K562 (cell line): Measurements from ENCODE around the gene TP53BP2. TPM values are rescaled to one million over a fixed set of nuclear protein-coding genes. Genes with fewer than 3 reads are reported as not detected.

Experiments used
- BRD9 ChIP-seq: fragments of 450-650 bp; IDR thresholded peaks from 2 replicates; pipeline ENCODE4 v1.6.1; 2018; ENCODE audit warnings: low read depth; ENCODE audit not compliant: partially characterized antibody
- ERF ChIP-seq: fragments of 450-650 bp; formaldehyde crosslinking; IDR thresholded peaks from 2 replicates; pipeline ENCODE4 v1.4.0; 2020; ENCODE audit warnings: mild to moderate bottlenecking, mixed read lengths
- HDAC1 ChIP-seq, 2 experiments: fragments of 450-650 bp; IDR thresholded peaks; 2 replicates each; pipeline ENCODE4 v1.6.1; 2016 to 2017; ENCODE audit warnings: inconsistent platforms in 1 of 2, mild to moderate bottlenecking in 1 of 2, moderate library complexity in 1 of 2
- KAT8 ChIP-seq: fragments of 450-650 bp; IDR thresholded peaks from 2 replicates; pipeline ENCODE4 v1.6.1; 2016; ENCODE audit warnings: low read depth, mild to moderate bottlenecking
- KDM4B ChIP-seq, 2 experiments: fragments of 450-650 bp in 1 of 2; sonication (generic) in 1 of 2; IDR thresholded peaks; 2 replicates each; pipeline ENCODE4 v1.6.1; 2016 to 2017; ENCODE audit warnings: borderline replicate concordance in 2 of 2, antibody characterized with exemption in 1 of 2, low read depth in 1 of 2, mild to moderate bottlenecking in 1 of 2
- KLF10 ChIP-seq: fragments of 250-450 bp; sonication (Bioruptor Pico); IDR thresholded peaks from 2 replicates; pipeline ENCODE4 v1.6.1; 2021; ENCODE audit warnings: matching md5 sums
- NR2C2 ChIP-seq, 2 experiments: fragments of 200-800 bp in 1 of 2; sonication (Bioruptor generic) in 1 of 2; sonication (generic) in 1 of 2; formaldehyde crosslinking in 1 of 2; IDR thresholded peaks; 2 replicates each; pipeline versions ENCODE4 v1.6.1 to v1.8.0; 2016 to 2022; ENCODE audit warnings: mild to moderate bottlenecking in 1 of 2, missing compliant biosample characterization in 1 of 2, missing genetic modification characterization in 1 of 2, missing genetic modification reagents in 1 of 2
- NUFIP1 ChIP-seq: fragments of 450-650 bp; IDR thresholded peaks from 2 replicates; pipeline ENCODE4 v1.6.1; 2018; ENCODE audit not compliant: partially characterized antibody
- PHF21A ChIP-seq: fragments of 450-650 bp; IDR thresholded peaks from 2 replicates; pipeline ENCODE4 v1.6.1; 2017; ENCODE audit warnings: low read depth, borderline replicate concordance
- RBM34 ChIP-seq: fragments of 200-400 bp; formaldehyde crosslinking; IDR thresholded peaks from 2 replicates; pipeline ENCODE4 v1.6.1; 2018; ENCODE audit warnings: low read length, borderline replicate concordance; ENCODE audit not compliant: insufficient read depth
- TOE1 ChIP-seq, 2 experiments: fragments of 450-650 bp in 1 of 2; sonication (generic) in 1 of 2; formaldehyde crosslinking in 1 of 2; IDR thresholded peaks; 2 replicates each; pipeline versions ENCODE4 v1.7.1 to v1.8.0; 2016 to 2022; ENCODE audit warnings: borderline replicate concordance in 2 of 2, mild to moderate bottlenecking in 2 of 2, antibody characterized with exemption in 1 of 2, inconsistent platforms in 1 of 2, low read depth in 1 of 2, missing genetic modification reagents in 1 of 2, moderate library complexity in 1 of 2
- U2AF1 ChIP-seq: fragments of 200-400 bp; formaldehyde crosslinking; optimal IDR thresholded peaks from 2 replicates; pipeline ENCODE3; 2017; ENCODE audit warnings: mild to moderate bottlenecking, low read depth, low read length, moderate library complexity
- ZBED1 ChIP-seq: IDR thresholded peaks from 2 replicates; pipeline ENCODE4 v1.6.1; 2014
- ZNF133 ChIP-seq: fragments of 250-450 bp; sonication (Bioruptor Pico); IDR thresholded peaks from 2 replicates; pipeline ENCODE4 v1.4.0; 2020; ENCODE audit warnings: mild to moderate bottlenecking
- ZNF212 ChIP-seq: fragments of 450-650 bp; formaldehyde crosslinking; IDR thresholded peaks from 2 replicates; pipeline ENCODE4 v1.4.0; 2020; ENCODE audit warnings: mild to moderate bottlenecking
- ZNF644 ChIP-seq: fragments of 200-800 bp; sonication (Bioruptor generic); IDR thresholded peaks from 2 replicates; pipeline ENCODE4 v1.6.1; 2016; ENCODE audit warnings: low read depth, missing genetic modification characterization, missing compliant biosample characterization
- polyA plus RNA-seq, 8 experiments: library from polyadenylated mRNA; depleted of rRNA in 4 of 8; stranded (reverse) in 5 of 8; unstranded in 3 of 8; fragments of >200 nt; fragmentation: Nextera tagmentation in 2 of 8; fragmentation: Illumina TruSeq in 1 of 8; extraction: Ambion mirVana in 2 of 8; extraction: Trizol in 1 of 8; gene quantifications; 2 replicates each; pipeline versions ENCODE4 v1.2.1 to v1.2.3, GENCODE V29; 2011 to 2014; ENCODE audit warnings: inconsistent platforms in 1 of 8, missing spikeins in 1 of 8
- total RNA-seq, 7 experiments: library from RNA; depleted of rRNA in 6 of 7; stranded (reverse); fragments of >200 nt in 6 of 7; fragmentation: Illumina TruSeq in 2 of 7; extraction: Trizol in 2 of 7; gene quantifications; 2 replicates each; pipeline versions ENCODE4 v1.2.1 to v1.2.3, GENCODE V29; 2011 to 2021; ENCODE audit warnings: low replicate concordance in 1 of 7
- TF ChIP-seq, protein P1 (sequence below): fragments of 250-450 bp; sonication (Bioruptor Pico); IDR thresholded peaks from 2 replicates; pipeline ENCODE4 v1.5.0; 2021; ENCODE audit warnings: mild to moderate bottlenecking, borderline replicate concordance
- TF ChIP-seq, protein P2 (sequence below): fragments of 200-800 bp; sonication (Bioruptor generic); IDR thresholded peaks from 2 replicates; pipeline ENCODE4 v1.6.1; 2017; ENCODE audit warnings: missing genetic modification characterization, missing compliant biosample characterization
- TF ChIP-seq, protein P3 (sequence below): fragments of 450-650 bp; formaldehyde crosslinking; IDR thresholded peaks from 2 replicates; pipeline ENCODE4 v1.4.0; 2020; ENCODE audit warnings: mild to moderate bottlenecking, moderate library complexity

Gene TP53BP2
- total and polyA plus RNA-seq, 9 of the 15 experiments (the other 6 are each of a cell fraction or from before 2014, with no cell fraction given): 17.0 to 69.6 (median 40.1) TPM

- TF ChIP-seq, protein P1, sequence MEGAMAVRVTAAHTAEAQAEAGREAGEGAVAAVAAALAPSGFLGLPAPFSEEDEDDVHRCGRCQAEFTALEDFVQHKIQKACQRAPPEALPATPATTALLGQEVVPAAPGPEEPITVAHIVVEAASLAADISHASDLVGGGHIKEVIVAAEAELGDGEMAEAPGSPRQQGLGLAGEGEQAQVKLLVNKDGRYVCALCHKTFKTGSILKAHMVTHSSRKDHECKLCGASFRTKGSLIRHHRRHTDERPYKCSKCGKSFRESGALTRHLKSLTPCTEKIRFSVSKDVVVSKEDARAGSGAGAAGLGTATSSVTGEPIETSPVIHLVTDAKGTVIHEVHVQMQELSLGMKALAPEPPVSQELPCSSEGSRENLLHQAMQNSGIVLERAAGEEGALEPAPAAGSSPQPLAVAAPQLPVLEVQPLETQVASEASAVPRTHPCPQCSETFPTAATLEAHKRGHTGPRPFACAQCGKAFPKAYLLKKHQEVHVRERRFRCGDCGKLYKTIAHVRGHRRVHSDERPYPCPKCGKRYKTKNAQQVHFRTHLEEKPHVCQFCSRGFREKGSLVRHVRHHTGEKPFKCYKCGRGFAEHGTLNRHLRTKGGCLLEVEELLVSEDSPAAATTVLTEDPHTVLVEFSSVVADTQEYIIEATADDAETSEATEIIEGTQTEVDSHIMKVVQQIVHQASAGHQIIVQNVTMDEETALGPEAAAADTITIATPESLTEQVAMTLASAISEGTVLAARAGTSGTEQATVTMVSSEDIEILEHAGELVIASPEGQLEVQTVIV (CRISPR knock-in tag): no peak
- TF ChIP-seq ZBED1: peak; percentile 86; the same call in 1 of the 2 replicates
- TF ChIP-seq RBM34: 0 out of 2 replicates have a peak, but pooled peaks have one; percentile 11
- peak; percentile 86; the same call in 1 of the 2 replicates for TF ChIP-seq ZNF133 (CRISPR knock-in tag)
- peak; percentile 79 for TF ChIP-seq BRD9
- TF ChIP-seq NUFIP1: peak; percentile 63
- TF ChIP-seq, protein P2, sequence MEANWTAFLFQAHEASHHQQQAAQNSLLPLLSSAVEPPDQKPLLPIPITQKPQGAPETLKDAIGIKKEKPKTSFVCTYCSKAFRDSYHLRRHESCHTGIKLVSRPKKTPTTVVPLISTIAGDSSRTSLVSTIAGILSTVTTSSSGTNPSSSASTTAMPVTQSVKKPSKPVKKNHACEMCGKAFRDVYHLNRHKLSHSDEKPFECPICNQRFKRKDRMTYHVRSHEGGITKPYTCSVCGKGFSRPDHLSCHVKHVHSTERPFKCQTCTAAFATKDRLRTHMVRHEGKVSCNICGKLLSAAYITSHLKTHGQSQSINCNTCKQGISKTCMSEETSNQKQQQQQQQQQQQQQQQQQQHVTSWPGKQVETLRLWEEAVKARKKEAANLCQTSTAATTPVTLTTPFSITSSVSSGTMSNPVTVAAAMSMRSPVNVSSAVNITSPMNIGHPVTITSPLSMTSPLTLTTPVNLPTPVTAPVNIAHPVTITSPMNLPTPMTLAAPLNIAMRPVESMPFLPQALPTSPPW: peak; percentile 96
- TF ChIP-seq, protein P3, sequence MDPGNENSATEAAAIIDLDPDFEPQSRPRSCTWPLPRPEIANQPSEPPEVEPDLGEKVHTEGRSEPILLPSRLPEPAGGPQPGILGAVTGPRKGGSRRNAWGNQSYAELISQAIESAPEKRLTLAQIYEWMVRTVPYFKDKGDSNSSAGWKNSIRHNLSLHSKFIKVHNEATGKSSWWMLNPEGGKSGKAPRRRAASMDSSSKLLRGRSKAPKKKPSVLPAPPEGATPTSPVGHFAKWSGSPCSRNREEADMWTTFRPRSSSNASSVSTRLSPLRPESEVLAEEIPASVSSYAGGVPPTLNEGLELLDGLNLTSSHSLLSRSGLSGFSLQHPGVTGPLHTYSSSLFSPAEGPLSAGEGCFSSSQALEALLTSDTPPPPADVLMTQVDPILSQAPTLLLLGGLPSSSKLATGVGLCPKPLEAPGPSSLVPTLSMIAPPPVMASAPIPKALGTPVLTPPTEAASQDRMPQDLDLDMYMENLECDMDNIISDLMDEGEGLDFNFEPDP (CRISPR knock-in tag): peak; percentile 86; the same call in 1 of the 2 replicates
- TF ChIP-seq ERF: peak; percentile 97
- TF ChIP-seq KDM4B (IDR thresholded peaks at IDR 0.05; ENCODE audit: borderline replicate concordance in 2 of 2, low read depth in 1 of 2): peak in 1 of 2 experiments; percentile 66; a peak in 1 of 4 replicates
- peak; percentile 70 for TF ChIP-seq ZNF644 (tag)
- no peak for TF ChIP-seq KLF10
- TF ChIP-seq U2AF1: peak; percentile 96
- 0 out of 2 replicates have a peak, but pooled peaks have one; percentile 23 for TF ChIP-seq KAT8
- TF ChIP-seq NR2C2 (CRISPR knock-in tag; IDR thresholded peaks at IDR 0.05): no peak
- peak; percentile 61 for TF ChIP-seq NR2C2 (tag; IDR thresholded peaks at IDR 0.05)
- peak; percentile 39; the same call in 1 of the 2 replicates for TF ChIP-seq TOE1 (IDR thresholded peaks at IDR 0.05; ENCODE audit: borderline replicate concordance)
- no peak for TF ChIP-seq TOE1 (CRISPR knock-in tag; IDR thresholded peaks at IDR 0.05; ENCODE audit: borderline replicate concordance, low read depth)
- peak in 1 of 2 experiments; percentile 71; a peak in 2 of 4 replicates for TF ChIP-seq HDAC1 (IDR thresholded peaks at IDR 0.05)
- TF ChIP-seq PHF21A: 0 out of 2 replicates have a peak, but pooled peaks have one; percentile 68
- TF ChIP-seq ZNF212: peak; percentile 82; the same call in 1 of the 2 replicates
Observed at GRCh38 chr1:223845810-223846682, at the start of gene TP53BP2 (continued).
